Measurements from ENCODE around the gene KIF26B. TPM values are rescaled to one million over a fixed set of nuclear protein-coding genes. Genes with fewer than 3 reads are reported as not detected.

The KIF26B gene
- total RNA-seq, 8 experiments from 2014 or later, result 0.25 to 21.5 (median 10.2) TPM

GRCh38 chr1:245437369-245438062 lies 282.7 kb downstream of the KIF26B start:
- peaks cover 17 to 38% of the 10 kb centered on the region in 2 donors for H3K4me1 ChIP-seq (replicated peaks in 1 of 2)
- ATAC-seq (replicated peaks in 6 of 8), result peak in 5 of 8 experiments; percentile 63 to 85 (median 75)
- 7 to 73% (median 46%) methylated on average over 2 to 6 of the region's 6 CpGs for WGBS, 10 experiments
- H3K27ac ChIP-seq, result no peak overlapping the region
- no peak overlapping the region for H3K4me3 ChIP-seq
- in situ Hi-C loops (cut with MboI; ENCODE audit: low pct_unique_long_range_greater_than_20kb in 2 of 9, low sequenced_read_pairs in 9 of 9, unreplicated experiment in 9 of 9), result no loop called here

DNA sequence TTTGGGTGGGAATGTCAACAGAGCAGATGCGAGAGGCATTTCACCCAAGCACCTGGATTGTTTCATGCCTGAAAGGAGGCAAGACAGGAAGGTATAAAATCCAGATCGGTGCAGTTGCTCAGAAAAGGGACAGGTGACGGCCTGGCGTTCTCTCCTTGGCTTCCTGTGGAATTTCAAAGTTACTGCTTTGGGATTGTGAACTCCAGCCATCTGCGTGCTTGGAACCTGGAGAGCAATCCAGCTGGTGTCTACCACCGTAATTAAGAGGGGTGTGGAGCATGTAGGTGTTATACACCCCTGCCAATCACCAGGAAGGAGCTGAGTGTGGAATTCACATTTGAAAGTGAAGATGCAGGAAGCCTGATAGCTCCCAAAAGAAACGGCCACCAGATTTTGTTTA lies 286.1 kb downstream of the KIF26B start:
- no peak overlapping the region for H3K27ac ChIP-seq
- in situ Hi-C loops (cut with MboI; ENCODE audit: low pct_unique_long_range_greater_than_20kb in 2 of 9, low sequenced_read_pairs in 9 of 9, unreplicated experiment in 9 of 9), result no loop called here
- peaks cover 20 to 40% of the 10 kb centered on the region in 2 donors for H3K4me1 ChIP-seq (replicated peaks in 1 of 2)
- ATAC-seq (replicated peaks in 6 of 8), result no peak
- H3K4me3 ChIP-seq, result no peak overlapping the region
- WGBS, 10 experiments, result 31 to 100% (median 76%) methylated on average over 1 to 7 of the region's 7 CpGs; no CpG with 5 or more reads in 1 of the 10 experiments

- in situ Hi-C loops (cut with MboI; ENCODE audit: low pct_unique_long_range_greater_than_20kb in 2 of 9, low sequenced_read_pairs in 9 of 9, unreplicated experiment in 9 of 9), result no loop called here
These were observed 286.9 kb downstream of the KIF26B start for GRCh38 chr1:245441689-245442088.

GRCh38 chr1:245444147-245444828 lies 289.5 kb downstream of the KIF26B start:
- Histone ChIP-seq H3K4me1 (replicated peaks in 1 of 2) (peaks cover 25 to 34% of the 10 kb centered on the region in 2 donors), H3K27ac (peak overlapping the region in 1 of 2 donors; percentile 74), H3K4me3 (no peak overlapping the region)
- ATAC-seq (replicated peaks in 6 of 8), result peak in 3 of 8 experiments; percentile 30 to 66 (median 65)
- WGBS, 10 experiments, result 20 to 100% (median 68%) methylated on average over 1 to 10 of the region's 14 CpGs; no CpG with 5 or more reads in 1 of the 10 experiments
- in situ Hi-C loops (cut with MboI; ENCODE audit: low pct_unique_long_range_greater_than_20kb in 2 of 9, low sequenced_read_pairs in 9 of 9, unreplicated experiment in 9 of 9), result no loop called here

More at GRCh38 chr1:245441689-245442088, 286.9 kb downstream of the KIF26B start:
- ATAC-seq (replicated peaks in 6 of 8), result no peak
- Histone ChIP-seq H3K27ac (no peak overlapping the region), H3K4me3 (no peak overlapping the region), H3K4me1 (replicated peaks in 1 of 2) (peaks cover 20 to 40% of the 10 kb centered on the region in 2 donors)
- 7 to 89% (median 77%) methylated on average over 2 to 6 of the region's 6 CpGs; no CpG with 5 or more reads in 2 of the 10 experiments for WGBS, 10 experiments

- WGBS, 10 experiments, result 18 to 100% (median 85%) methylated on average over 1 to 5 of the region's 5 CpGs; no CpG with 5 or more reads in 1 of the 10 experiments
- no peak overlapping the region for H3K4me3 ChIP-seq
- peaks cover 32 to 40% of the 10 kb centered on the region in 2 donors for H3K4me1 ChIP-seq (replicated peaks in 1 of 2)
- H3K27ac ChIP-seq, result peak overlapping the region in 1 of 2 donors; percentile 5
- ATAC-seq (replicated peaks in 6 of 8), result peak in 5 of 8 experiments; percentile 49 to 84 (median 68)
- in situ Hi-C loops (cut with MboI; ENCODE audit: low pct_unique_long_range_greater_than_20kb in 2 of 9, low sequenced_read_pairs in 9 of 9, unreplicated experiment in 9 of 9), result no loop called here
These were observed 290.2 kb downstream of the KIF26B start for GRCh38 chr1:245444945-245445344.

DNA sequence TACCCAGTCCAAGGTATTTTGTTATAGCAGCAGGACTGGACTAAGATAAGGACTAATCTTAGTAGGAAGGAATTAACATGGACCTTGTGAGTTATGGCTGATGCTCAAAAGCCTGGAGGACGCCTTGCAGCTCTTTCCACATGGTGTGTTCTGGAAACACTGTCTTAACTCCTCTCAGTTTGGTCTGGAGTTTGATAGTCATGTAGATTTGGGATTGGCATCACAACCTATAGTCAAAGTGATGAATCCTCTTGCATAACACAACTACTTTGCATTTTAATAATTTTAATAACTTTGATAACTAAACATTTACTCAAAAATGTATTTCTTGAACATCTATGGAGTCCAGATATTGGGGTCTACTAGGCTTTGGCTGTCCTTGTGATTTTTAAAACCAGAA lies 293.7 kb downstream of the KIF26B start:
- no peak overlapping the region for H3K4me3 ChIP-seq
- WGBS, 10 experiments, result 0 to 100% (median 90%) methylated on average over 1 of the region's 1 CpG; no CpG with 5 or more reads in 4 of the 10 experiments
- H3K27ac ChIP-seq, result no peak overlapping the region
- no peak for ATAC-seq (replicated peaks in 6 of 8)
- in situ Hi-C loops (cut with MboI; ENCODE audit: low pct_unique_long_range_greater_than_20kb in 2 of 9, low sequenced_read_pairs in 9 of 9, unreplicated experiment in 9 of 9), result no loop called here
- H3K4me1 ChIP-seq (replicated peaks in 1 of 2), result peaks cover 35 to 36% of the 10 kb centered on the region in 2 donors

- H3K27ac ChIP-seq, result peak overlapping the region; percentile 0 to 45
- ATAC-seq (replicated peaks in 6 of 8), result peak in 5 of 8 experiments; percentile 37 to 68 (median 50)
- no peak overlapping the region for H3K4me3 ChIP-seq
These were observed 294.2 kb downstream of the KIF26B start for GRCh38 chr1:245448975-245449431.

DNA sequence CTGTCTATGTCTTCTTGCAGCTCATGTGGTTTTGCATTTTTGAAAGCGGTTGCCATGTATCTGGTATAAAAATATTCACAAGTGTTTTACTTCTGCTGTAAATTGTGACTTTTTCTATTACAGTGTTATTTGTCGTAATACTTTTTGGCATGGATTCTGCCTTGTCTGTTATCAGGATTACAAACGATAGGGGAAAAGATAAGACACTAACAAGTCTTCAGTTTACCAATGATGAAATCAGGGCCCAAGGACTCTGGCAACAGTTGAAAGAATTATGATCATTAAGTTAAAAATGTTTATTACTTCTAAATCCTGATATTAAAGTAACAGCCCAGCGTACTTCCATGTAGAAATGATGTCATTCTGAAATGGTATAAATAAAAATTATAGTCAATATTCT lies 298.8 kb downstream of the KIF26B start:
- in situ Hi-C loops (cut with MboI; ENCODE audit: low pct_unique_long_range_greater_than_20kb in 2 of 9, low sequenced_read_pairs in 9 of 9, unreplicated experiment in 9 of 9), result no loop called here
- H3K4me3 ChIP-seq, result no peak overlapping the region
- WGBS, 10 experiments, result 23 to 100% (median 94%) methylated on average over 1 to 4 of the region's 4 CpGs
- no peak overlapping the region for H3K27ac ChIP-seq
- no peak for ATAC-seq (replicated peaks in 6 of 8)
- peaks cover 18 to 20% of the 10 kb centered on the region in 2 donors for H3K4me1 ChIP-seq (replicated peaks in 1 of 2)

More at GRCh38 chr1:245448975-245449431, 294.2 kb downstream of the KIF26B start:
- 0 to 60% (median 29%) methylated on average over 1 to 8 of the region's 8 CpGs for WGBS, 10 experiments
- in situ Hi-C loops (cut with MboI; ENCODE audit: low pct_unique_long_range_greater_than_20kb in 2 of 9, low sequenced_read_pairs in 9 of 9, unreplicated experiment in 9 of 9), result no loop called here
- peaks cover 34 to 36% of the 10 kb centered on the region in 2 donors for H3K4me1 ChIP-seq (replicated peaks in 1 of 2)

DNA sequence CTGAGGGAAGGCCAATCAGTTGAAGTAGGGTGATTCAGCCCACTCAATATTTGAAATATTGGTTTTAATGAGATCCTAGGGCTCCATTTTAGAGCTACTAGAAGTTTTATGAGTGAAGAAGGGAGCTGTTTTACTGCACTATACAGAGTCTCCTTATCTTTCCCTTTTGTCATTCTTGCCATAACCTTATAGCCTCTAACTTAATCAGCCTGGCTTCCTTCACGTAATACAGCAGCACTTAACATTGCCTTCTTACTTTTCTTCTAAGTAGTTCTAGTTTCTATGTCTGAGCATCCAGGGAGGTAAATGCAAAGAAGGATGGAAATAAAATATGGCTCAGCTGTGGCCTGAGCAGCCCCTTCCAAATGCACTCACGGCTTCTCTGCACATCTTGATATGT lies 299.3 kb downstream of the KIF26B start:
- no peak for ATAC-seq (replicated peaks in 6 of 8)
- Histone ChIP-seq H3K4me1 (replicated peaks in 1 of 2) (peaks cover 15% of the 10 kb centered on the region in 2 donors), H3K4me3 (no peak overlapping the region), H3K27ac (no peak overlapping the region)
- in situ Hi-C loops (cut with MboI; ENCODE audit: low pct_unique_long_range_greater_than_20kb in 2 of 9, low sequenced_read_pairs in 9 of 9, unreplicated experiment in 9 of 9), result no loop called here
- 25 to 93% (median 81%) methylated on average over 2 of the region's 2 CpGs; no CpG with 5 or more reads in 1 of the 10 experiments for WGBS, 10 experiments

DNA sequence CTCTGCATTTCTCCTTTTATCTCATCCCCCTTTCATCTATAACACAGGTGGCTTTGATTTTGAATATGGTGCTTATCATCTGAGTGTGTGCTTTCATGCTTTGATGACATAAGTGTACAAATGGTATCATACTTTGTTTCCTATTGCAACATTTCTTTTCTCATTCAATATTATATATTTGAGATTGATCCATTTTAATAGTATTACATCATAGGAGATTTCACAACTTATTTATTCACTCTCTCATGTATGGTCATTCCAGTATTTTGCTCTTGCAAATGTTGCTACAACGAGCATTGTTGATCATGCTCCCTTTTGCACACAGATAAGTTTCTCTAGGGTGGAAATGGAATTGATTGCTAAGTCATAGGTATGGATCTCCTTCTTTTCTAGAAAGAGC lies 302.8 kb downstream of the KIF26B start:
- H3K4me3 ChIP-seq, result no peak overlapping the region
- H3K4me1 ChIP-seq (replicated peaks in 1 of 2), result no peaks in the 10 kb centered on the region
- no peak overlapping the region for H3K27ac ChIP-seq
- ATAC-seq (replicated peaks in 6 of 8), result peak in 1 of 8 experiments; percentile 17
- in situ Hi-C loops (cut with MboI; ENCODE audit: low pct_unique_long_range_greater_than_20kb in 2 of 9, low sequenced_read_pairs in 9 of 9, unreplicated experiment in 9 of 9), result no loop called here
- 40 to 100% (median 88%) methylated on average over 1 of the region's 1 CpG; no CpG with 5 or more reads in 3 of the 10 experiments for WGBS, 10 experiments

GRCh38 chr1:245458234-245458633 lies 303.4 kb downstream of the KIF26B start:
- Histone ChIP-seq H3K4me1 (replicated peaks in 1 of 2) (no peaks in the 10 kb centered on the region), H3K27ac (no peak overlapping the region), H3K4me3 (no peak overlapping the region)
- ATAC-seq (replicated peaks in 6 of 8), result no peak
- in situ Hi-C loops (cut with MboI; ENCODE audit: low pct_unique_long_range_greater_than_20kb in 2 of 9, low sequenced_read_pairs in 9 of 9, unreplicated experiment in 9 of 9), result no loop called here
- WGBS, 10 experiments, result 0 to 100% (median 88%) methylated on average over 1 to 7 of the region's 7 CpGs; no CpG with 5 or more reads in 1 of the 10 experiments

DNA sequence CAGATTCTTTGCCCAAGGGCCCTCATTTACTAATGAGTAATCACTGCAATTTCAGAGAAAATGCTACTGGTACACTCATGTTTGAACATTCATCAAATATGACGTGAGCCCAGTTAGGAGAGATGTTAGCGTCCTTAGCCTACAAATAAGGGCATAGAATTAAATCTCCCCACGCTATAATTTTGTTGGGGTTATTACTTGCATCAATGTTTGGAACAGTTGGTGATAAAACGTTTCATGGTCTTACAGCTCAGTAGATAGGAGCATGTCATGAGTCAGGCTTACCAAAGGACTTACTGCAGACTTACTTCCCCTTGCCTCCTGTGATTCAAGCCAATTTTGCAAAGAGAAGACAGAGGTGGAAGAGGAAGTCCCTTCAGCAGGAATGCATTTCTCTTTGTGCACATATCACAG lies 304.0 kb downstream of the KIF26B start:
- H3K4me1 ChIP-seq (replicated peaks in 1 of 2), result no peaks in the 10 kb centered on the region
- in situ Hi-C loops (cut with MboI; ENCODE audit: low pct_unique_long_range_greater_than_20kb in 2 of 9, low sequenced_read_pairs in 9 of 9, unreplicated experiment in 9 of 9), result no loop called here
- 0 to 100% (median 66%) methylated on average over 1 to 4 of the region's 4 CpGs for WGBS, 10 experiments
- ATAC-seq (replicated peaks in 6 of 8), result peak in 5 of 8 experiments; percentile 16 to 71 (median 56)
- H3K4me3 ChIP-seq, result no peak overlapping the region
- no peak overlapping the region for H3K27ac ChIP-seq

- H3K4me3 ChIP-seq, result no peak overlapping the region
- H3K27ac ChIP-seq, result no peak overlapping the region
- in situ Hi-C loops (cut with MboI; ENCODE audit: low pct_unique_long_range_greater_than_20kb in 2 of 9, low sequenced_read_pairs in 9 of 9, unreplicated experiment in 9 of 9), result no loop called here
- ATAC-seq (replicated peaks in 6 of 8), result no peak
- no peaks in the 10 kb centered on the region for H3K4me1 ChIP-seq (replicated peaks in 1 of 2)
- WGBS, 10 experiments, result 40 to 100% (median 95%) methylated on average over 1 to 3 of the region's 3 CpGs; no CpG with 5 or more reads in 1 of the 10 experiments
These were observed 304.8 kb downstream of the KIF26B start for GRCh38 chr1:245459621-245460020.

All from motor neuron (in vitro differentiated cells).